NB4 (cell line): ENCODE data around the gene GPX7.

Experiments used
- CTCF ChIP-seq: IDR thresholded peaks from one replicate; pipeline ENCODE4 v1.5.1; 2012; ENCODE audit warnings: low read depth, low read length
- TF ChIP-seq, protein P1 (sequence below): IDR thresholded peaks from 2 replicates; pipeline ENCODE4 v1.6.1; 2011; ENCODE audit warnings: low read depth, low read length

- TF ChIP-seq CTCF = no peak
- TF ChIP-seq, protein P1, sequence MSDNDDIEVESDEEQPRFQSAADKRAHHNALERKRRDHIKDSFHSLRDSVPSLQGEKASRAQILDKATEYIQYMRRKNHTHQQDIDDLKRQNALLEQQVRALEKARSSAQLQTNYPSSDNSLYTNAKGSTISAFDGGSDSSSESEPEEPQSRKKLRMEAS = no peak
These were observed 29.7 kb downstream of the GPX7 start for GRCh38 chr1:52631759-52632331.
